ENCODE data around the gene HOXD11.

DNA sequence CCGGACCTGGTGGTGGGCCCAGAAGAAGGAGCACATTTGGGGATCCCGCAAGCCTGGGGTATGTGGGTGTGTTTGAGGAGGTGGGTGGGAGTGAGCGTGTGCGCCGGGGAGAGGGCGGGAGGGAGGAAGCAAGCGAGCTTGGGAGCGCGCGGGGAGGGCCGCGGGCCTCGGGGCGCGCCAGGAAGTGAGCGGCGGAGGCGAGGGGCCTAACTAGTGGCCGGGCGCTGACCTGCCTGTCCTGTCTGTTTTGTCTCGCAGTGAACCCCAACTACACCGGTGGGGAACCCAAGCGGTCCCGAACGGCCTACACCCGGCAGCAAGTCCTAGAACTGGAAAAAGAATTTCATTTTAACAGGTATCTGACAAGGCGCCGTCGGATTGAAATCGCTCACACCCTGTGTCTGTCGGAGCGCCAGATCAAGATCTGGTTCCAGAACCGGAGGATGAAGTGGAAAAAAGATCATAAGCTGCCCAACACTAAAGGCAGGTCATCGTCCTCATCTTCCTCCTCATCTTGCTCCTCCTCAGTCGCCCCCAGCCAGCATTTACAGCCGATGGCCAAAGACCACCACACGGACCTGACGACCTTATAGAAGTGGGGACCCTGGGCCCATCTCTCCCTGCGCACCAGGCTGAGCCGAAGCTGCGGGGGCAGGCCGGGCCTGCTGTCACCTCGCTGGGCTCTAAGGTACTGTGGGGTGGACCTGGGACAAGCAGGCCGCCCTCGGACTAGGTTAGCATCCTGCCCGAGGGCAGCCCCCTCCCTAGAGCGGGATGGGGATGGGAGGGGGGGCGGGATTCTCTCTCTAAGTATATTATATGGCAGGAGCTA, 45.5 kb downstream of the HOXD11 start:
- TF ChIP-seq CTCF (IDR thresholded peaks at IDR 0.05) = no peak
- TF ChIP-seq POLR2AphosphoS5 (IDR thresholded peaks at IDR 0.05) = no peak
- TF ChIP-seq POLR2A (IDR thresholded peaks at IDR 0.05) = no peak

Measured in stomach (tissue), 4 donors.